Stromal cell of bone marrow (primary cell): Measurements from ENCODE around the gene KRT40.

Experiments used
- DNase-seq: peaks from one replicate; pipeline ENCODE4 v3.0.0-alpha.2; 2012; ENCODE audit warnings: low read depth

KRT40 gene

GRCh38 chr17:40952154-40952553, 32.0 kb downstream of the KRT40 start:
- no peak for DNase-seq

GRCh38 chr17:40951011-40951622, 33.0 kb downstream of the KRT40 start:
- DNase-seq: no peak

- DNase-seq: no peak
Measured at GRCh38 chr17:40950176-40950575, 34.0 kb downstream of the KRT40 start.

- no peak for DNase-seq
Measured at GRCh38 chr17:40949418-40949817, 34.7 kb downstream of the KRT40 start.

- DNase-seq: no peak
Measured at GRCh38 chr17:40947929-40948328, 36.2 kb downstream of the KRT40 start.

GRCh38 chr17:40945414-40945813, 38.7 kb downstream of the KRT40 start:
- DNase-seq: no peak

- no peak for DNase-seq
Measured at GRCh38 chr17:40944531-40944930, 39.6 kb downstream of the KRT40 start.

- DNase-seq: no peak
Measured at GRCh38 chr17:40942553-40942952, 41.6 kb downstream of the KRT40 start.

- no peak for DNase-seq
Measured at GRCh38 chr17:40940266-40940665, 43.9 kb downstream of the KRT40 start.

- DNase-seq: peak; percentile 70
Measured at GRCh38 chr17:40938981-40939380, 45.1 kb downstream of the KRT40 start.

- no peak for DNase-seq
Measured at GRCh38 chr17:40937384-40937819, 46.7 kb downstream of the KRT40 start, which contains the start of gene KRT23. KRT23 (minus strand) TSS chr17:40937646; CDS start chr17:40936603, 1,043 bp downstream.

- no peak for DNase-seq
Measured at GRCh38 chr17:40936976-40937375, 47.1 kb downstream of the KRT40 start.

GRCh38 chr17:40936437-40936971, 47.6 kb downstream of the KRT40 start:
- DNase-seq: no peak

GRCh38 chr17:40935624-40936023, 48.5 kb downstream of the KRT40 start:
- DNase-seq: no peak

GRCh38 chr17:40932608-40933007, 51.5 kb downstream of the KRT40 start:
- DNase-seq: no peak

- no peak for DNase-seq
Measured at GRCh38 chr17:40931311-40931710, 52.8 kb downstream of the KRT40 start.
